Measurements from ENCODE around the gene SCAP.

SCAP gene

DNA sequence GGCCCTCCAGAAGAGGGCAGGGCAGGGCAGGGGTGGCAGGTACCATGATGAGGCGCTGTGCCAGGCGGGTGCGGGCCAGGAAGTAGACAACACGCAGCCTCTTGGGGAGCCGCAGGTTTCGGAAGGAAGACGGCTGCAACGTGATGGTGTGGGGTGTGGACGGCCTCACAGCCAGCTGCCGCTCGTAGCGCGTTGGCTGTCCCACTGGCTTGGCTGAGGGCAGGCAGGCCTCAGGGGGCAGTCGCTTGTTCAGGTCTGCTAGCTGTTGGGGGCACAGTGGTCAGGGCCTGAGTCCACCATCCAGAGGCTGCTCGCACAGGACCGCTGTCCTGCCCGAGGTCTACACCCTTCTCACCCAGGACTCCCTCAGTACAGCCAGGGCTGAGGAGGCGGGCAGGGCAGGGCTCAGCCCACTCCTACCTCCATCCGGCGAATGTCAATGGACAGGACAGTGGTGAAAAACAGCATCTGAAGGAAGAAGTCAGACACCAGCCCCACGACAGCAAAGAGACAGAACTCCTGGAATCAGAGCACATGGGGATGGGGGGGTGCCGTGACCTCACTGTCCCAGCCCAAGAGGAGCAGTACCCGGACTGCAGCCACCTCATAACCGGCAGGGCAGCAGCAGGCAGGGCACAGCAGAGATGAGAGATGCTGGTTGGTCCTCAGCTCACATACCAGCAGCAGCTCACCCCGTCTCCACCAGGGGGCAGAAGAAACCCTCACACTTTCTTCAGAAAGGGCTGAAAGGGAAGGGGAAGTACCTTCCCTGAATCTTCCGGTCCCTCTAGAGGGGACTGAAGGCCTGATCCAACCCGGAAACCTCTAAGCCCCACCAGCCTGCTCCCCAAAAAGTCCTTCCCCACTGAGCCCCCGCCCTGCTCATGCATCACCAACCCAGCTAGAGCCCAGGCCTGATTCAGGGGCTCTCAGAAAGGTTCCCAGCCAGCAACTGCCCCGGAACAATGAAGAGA lies 54.9 kb downstream of the SCAP start:
- in situ Hi-C loops (cut with MboI; ENCODE audit: low pct_unique_long_range_greater_than_20kb, low sequenced_read_pairs) = no loop called here
- peak; percentile 95 for DNase-seq

DNA sequence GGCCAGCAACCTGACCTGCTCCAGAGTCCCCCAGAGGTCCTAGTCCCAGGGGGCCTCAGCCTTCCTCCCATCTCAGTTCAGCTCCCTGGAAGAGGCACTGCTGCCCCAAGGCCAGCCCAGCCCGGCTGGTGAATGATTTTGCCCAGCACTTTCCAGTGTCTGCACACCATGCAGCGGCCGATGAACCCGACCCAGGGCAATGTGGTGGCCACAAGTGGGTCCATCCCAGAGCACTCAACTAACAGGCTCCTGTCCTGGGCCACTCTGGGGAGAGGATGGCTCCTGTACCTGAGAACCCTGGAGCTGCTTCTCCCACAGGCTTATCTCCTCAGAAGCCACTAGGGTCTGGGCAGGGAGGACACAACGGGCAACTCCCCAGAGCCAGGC lies 55.7 kb downstream of the SCAP start:
- in situ Hi-C loops (cut with MboI; ENCODE audit: low pct_unique_long_range_greater_than_20kb, low sequenced_read_pairs) = no loop called here

DNA sequence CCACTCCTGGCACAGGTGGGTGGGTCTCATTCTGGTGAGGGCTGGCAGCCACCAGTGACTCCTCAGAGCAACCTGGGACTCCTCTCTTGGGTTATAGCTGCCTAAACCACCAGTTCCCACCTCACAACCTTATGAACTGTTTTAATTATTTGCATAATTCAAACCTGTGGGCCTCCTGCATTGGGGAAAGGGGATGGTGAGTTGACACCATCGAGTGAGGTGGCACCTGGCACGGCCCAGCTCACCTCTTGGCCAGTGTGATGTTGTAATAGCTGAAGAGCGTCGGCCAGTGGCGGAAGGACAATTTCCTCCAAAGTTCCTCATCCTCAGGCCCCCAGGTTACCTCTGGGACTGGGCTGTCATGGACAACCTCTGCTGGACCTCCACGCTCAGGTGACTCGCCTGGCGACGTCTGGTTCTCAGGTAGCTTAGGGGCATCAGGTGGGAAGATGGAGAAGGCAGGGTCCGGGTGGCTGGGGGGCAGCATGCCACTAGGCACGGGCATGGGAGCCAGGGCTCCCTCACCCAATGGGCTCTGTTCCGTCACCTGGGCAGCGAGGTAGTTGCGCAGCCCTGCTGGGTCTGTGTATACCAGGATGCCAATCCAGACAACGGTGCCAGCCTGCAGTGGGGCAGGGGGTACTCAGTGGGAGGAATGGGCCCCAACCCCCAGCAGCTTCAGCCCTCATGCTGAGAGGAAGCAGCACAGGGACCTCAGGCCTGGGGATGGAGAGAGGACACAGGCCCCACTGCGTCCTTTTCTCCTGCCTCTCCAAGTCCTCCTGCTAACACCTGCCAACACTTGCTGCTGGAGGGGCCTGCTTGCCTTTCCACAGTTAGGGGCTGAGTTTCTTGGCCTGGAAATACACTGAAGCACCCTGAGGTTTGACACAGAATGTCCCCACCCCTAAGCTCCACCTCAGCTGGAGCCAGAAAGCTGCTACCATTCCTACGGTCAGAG lies 56.4 kb downstream of the SCAP start:
- in situ Hi-C loops (cut with MboI; ENCODE audit: low pct_unique_long_range_greater_than_20kb, low sequenced_read_pairs) = no loop called here
- no peak for DNase-seq

More for the DNA sequence above, 55.7 kb downstream of the SCAP start:
- DNase-seq = no peak

DNA sequence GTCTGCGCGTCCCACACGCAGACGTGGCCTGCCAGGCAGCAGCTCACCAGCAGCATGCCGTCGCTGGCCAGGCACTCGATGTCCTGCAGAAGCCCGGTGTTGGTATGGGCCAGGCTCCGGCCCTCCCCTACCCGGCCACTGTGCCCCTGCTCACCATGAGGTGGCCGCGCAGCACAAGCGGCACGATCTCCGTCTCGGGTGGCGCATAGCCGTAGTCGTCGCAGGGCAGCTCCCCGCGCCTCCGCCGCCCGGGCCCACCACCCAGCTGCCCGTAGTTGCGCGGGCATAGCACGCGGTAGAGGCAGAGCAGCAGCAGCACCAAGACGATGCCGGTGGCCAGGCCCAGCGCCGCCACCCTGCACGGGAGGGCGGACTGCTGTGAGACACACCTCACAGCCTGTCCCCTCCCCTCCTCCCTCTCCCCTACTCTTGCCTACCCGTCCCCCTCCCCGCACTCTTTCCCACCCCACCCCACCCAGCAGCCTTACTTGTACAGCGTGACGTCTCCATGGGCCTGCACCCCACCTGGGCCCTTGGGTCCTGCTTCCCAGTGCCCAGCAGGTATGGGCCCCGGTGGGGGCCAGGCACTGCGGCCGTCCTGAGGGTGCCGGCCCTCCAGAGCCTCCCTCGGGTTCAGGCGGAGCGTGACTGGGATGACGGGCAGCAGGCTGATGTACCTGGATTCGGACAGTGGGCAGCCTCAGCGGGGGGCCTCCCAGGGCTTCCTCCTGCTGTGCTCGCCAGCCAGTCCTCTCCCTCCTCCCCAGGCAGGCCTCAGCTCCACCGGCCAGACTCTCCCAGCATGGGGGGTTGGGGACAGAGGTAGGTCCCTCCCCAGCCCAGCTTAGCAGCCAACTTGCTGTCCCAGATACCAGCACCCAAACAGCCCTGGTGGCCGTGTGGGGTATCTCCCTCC lies 57.3 kb downstream of the SCAP start:
- DNase-seq = no peak
- in situ Hi-C loops (cut with MboI; ENCODE audit: low pct_unique_long_range_greater_than_20kb, low sequenced_read_pairs) = no loop called here

DNA sequence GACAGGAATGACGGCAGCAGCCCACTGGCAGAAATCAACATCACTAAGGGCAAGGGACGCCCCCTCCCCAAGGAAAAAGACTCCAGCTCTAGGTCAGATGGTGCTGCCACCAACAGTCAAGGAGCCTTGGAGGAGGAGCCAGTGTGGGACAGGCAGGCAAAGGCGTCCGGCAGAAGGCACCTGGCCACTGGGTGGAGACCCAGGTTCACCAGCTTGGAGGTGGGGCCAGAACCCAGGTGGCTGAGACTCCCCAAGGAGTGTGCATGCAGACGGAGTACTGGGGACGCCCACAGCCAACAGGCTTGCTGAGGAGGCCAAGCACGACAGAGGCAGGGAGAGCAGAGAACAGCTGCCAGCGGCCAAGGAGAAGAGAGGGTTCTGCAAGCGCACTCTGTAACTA lies 59.7 kb downstream of the SCAP start:
- no peak for DNase-seq
- in situ Hi-C loops (cut with MboI; ENCODE audit: low pct_unique_long_range_greater_than_20kb, low sequenced_read_pairs) = no loop called here

DNA sequence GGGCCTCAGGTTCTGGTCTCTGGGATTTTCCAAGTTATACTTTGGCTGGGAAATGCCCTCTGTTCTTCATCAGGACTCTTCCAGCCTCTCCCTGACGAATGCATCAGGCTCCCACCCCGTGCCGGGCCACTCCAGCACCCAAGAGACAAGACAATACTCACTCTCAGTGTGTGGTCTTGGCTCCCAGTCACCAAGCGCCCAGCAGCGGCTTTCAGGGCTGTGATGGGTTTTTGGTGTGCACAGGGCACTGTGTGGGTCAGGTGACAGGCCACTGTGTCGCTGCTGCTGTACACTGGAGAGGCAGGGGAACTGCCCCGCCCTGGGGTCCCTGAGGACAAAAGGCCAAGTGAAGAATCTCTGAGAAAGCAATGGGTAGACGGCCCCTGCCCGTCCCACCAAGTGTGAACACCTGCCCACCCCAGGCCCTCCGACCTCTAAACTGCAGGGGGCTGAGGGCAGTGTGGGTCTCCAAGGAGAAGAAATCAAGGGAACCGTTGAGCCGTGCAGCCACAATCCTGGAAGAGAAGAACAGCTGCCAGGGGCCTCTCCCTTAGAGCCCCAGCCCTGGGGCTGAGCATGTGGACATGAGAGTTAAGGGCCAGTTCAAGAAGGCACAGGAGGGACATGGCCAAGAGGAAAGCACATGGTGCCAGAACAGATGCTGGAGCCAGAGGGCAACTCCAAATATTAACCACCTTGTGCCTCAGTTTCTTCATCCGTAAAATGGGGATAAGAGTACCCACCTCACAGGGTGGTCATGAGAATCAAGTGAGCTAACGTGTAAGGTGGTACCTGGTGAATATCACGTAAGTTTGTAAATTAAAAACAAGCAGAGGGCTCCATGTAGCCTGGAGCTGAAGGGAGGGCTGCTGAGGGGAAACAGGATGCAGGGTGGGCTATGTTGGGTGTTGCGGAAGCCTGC lies 60.8 kb downstream of the SCAP start:
- no peak for DNase-seq
- in situ Hi-C loops (cut with MboI; ENCODE audit: low pct_unique_long_range_greater_than_20kb, low sequenced_read_pairs) = no loop called here

DNA sequence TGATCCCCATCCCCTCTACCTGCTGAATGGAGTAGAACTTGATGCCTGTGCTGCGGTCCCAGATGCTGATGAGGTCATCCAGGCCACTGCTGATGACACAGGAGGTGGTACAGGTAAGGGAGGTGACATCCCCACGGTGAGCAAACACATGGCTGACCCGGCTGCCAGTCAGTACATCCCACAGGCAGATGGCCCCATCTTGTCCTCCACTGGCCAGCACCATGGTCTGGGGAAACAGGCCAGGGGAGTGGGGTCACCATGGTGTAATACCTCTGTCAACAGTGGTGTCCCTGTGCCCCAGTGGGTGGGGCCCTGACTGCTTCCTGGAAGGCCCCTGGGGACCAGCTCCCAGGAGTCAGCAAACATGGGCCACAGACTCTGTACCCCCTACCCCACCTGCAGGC lies 61.6 kb downstream of the SCAP start:
- no peak for DNase-seq
- in situ Hi-C loops (cut with MboI; ENCODE audit: low pct_unique_long_range_greater_than_20kb, low sequenced_read_pairs) = no loop called here

DNA sequence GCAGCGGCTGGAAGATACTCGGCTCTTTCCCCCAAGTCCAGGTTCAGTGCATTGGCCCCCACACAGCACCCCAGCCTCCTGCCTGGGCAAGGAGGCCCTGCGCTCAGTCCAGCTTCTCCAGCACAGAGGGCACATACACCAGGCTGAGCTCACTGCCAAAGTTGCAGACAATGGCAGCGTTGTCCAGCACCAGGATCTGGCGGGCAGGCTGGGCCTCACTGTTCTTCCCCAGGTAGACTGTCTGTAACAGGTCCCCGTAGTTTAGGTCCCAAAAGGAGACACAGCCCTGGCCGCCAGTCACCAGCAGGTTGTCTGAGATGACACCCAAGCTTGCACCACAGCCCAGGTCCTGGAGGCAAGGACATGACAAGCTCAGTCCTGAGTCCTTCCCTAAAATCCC lies 62.0 kb downstream of the SCAP start:
- in situ Hi-C loops (cut with MboI; ENCODE audit: low pct_unique_long_range_greater_than_20kb, low sequenced_read_pairs) = no loop called here
- DNase-seq = no peak

DNA sequence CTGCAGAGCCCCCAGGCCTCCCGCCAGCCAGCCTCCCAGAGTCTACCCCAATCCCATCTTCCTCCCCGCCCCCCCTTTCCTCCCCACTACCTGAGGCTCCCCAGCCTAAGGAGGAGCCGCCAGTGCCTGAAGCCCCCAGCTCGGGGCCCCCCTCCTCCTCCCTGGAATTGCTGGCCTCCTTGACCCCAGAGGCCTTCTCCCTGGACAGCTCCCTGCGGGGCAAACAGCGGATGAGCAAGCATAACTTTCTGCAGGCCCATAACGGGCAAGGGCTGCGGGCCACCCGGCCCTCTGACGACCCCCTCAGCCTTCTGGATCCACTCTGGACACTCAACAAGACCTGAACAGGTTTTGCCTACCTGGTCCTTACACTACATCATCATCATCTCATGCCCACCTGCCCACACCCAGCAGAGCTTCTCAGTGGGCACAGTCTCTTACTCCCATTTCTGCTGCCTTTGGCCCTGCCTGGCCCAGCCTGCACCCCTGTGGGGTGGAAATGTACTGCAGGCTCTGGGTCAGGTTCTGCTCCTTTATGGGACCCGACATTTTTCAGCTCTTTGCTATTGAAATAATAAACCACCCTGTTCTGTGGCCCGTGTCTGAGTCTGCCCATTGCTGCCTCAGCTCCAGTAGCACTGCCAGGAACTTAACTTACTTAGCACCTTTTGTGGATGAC lies 62.8 kb downstream of the SCAP start:
- in situ Hi-C loops (cut with MboI; ENCODE audit: low pct_unique_long_range_greater_than_20kb, low sequenced_read_pairs) = no loop called here
- DNase-seq = no peak

DNA sequence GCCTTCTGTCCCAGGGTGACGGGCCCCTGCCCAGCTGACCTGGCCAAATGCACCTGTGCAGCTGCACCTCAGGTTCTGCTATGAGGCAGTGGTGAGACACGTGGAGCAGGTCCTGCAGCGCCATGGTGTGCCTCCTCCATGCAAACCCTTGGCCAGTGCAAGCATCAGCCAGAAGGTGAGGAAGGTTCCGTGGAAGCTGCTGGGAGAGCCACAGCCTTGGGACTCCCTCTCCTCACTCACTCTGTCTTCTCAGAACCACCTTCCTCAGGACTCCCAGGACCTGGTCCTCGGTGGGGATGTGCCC lies 63.3 kb downstream of the SCAP start:
- in situ Hi-C loops (cut with MboI; ENCODE audit: low pct_unique_long_range_greater_than_20kb, low sequenced_read_pairs) = no loop called here
- no peak for DNase-seq

DNA sequence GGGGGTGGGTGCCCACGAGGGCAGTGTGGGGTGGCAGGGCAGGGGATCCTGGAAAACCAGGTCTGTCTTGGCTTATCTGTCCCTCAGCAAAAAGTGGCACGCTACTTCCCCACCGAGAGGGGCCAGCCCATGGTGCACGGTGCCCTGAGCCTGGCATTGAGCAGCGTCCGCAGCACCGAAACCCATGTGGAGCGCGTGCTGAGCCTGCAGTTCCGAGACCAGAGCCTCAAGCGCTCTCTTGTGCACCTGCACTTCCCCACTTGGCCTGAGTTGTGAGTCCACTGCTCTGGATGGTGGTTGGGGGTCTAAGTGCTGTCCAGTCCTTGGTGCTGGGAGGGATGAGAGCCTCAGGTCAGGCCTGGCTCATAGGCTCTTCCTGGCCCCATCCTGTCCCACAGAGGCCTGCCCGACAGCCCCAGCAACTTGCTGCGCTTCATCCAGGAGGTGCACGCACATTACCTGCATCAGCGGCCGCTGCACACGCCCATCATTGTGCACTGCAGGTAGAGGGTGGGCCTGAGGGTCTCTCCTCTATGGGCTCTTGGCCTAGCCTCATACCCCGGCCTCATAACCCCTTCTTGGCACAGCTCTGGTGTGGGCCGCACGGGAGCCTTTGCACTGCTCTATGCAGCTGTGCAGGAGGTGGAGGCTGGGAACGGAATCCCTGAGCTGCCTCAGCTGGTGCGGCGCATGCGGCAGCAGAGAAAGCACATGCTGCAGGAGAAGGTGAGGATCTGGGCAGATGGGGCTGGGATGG lies 63.9 kb downstream of the SCAP start:
- in situ Hi-C loops (cut with MboI; ENCODE audit: low pct_unique_long_range_greater_than_20kb, low sequenced_read_pairs) = no loop called here
- DNase-seq = no peak

DNA sequence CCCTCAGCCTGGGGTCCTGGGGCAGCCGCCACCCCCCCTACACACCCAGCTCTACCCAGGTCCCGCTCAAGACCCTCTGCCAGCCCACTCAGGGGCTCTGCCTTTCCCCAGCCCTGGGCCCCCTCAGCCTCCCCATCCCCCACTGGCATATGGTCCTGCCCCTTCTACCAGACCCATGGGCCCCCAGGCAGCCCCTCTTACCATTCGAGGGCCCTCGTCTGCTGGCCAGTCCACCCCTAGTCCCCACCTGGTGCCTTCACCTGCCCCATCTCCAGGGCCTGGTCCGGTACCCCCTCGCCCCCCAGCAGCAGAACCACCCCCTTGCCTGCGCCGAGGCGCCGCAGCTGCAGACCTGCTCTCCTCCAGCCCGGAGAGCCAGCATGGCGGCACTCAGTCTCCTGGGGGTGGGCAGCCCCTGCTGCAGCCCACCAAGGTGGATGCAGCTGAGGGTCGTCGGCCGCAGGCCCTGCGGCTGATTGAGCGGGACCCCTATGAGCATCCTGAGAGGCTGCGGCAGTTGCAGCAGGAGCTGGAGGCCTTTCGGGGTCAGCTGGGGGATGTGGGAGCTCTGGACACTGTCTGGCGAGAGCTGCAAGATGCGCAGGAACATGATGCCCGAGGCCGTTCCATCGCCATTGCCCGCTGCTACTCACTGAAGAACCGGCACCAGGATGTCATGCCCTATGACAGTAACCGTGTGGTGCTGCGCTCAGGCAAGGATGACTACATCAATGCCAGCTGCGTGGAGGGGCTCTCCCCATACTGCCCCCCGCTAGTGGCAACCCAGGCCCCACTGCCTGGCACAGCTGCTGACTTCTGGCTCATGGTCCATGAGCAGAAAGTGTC lies 64.7 kb downstream of the SCAP start:
- in situ Hi-C loops (cut with MboI; ENCODE audit: low pct_unique_long_range_greater_than_20kb, low sequenced_read_pairs) = no loop called here
- no peak for DNase-seq

DNA sequence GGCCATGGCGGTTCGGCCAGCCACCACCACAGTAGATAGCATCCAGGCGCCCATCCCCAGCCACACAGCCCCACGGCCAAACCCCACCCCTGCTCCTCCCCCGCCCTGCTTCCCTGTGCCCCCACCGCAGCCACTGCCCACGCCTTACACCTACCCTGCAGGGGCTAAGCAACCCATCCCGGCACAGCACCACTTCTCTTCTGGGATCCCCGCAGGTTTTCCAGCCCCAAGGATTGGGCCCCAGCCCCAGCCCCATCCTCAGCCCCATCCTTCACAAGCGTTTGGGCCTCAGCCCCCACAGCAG lies 65.4 kb downstream of the SCAP start:
- in situ Hi-C loops (cut with MboI; ENCODE audit: low pct_unique_long_range_greater_than_20kb, low sequenced_read_pairs) = no loop called here

DNA sequence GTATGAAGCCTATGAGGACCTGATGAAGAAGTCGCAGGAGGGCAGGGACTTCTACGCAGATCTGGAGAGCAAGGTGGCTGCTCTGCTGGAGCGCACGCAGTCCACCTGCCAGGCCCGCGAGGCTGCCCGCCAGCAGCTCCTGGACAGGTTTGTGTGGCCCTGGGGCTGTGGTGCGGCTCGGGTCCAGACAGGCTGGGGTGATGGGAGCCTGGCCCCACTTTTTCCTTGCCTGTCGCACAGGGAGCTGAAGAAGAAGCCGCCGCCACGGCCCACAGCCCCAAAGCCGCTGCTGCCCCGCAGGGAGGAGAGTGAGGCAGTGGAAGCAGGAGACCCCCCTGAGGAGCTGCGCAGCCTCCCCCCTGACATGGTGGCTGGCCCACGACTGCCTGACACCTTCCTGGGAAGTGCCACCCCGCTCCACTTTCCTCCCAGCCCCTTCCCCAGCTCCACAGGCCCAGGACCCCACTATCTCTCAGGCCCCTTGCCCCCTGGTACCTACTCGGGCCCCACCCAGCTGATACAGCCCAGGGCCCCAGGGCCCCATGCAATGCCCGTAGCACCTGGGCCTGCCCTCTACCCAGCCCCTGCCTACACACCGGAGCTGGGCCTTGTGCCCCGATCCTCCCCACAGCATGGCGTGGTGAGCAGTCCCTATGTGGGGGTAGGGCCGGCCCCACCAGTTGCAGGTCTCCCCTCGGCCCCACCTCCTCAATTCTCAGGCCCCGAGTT lies 65.9 kb downstream of the SCAP start:
- in situ Hi-C loops (cut with MboI; ENCODE audit: low pct_unique_long_range_greater_than_20kb, low sequenced_read_pairs) = no loop called here
- DNase-seq = no peak

More for the DNA sequence above, 65.4 kb downstream of the SCAP start:
- DNase-seq = no peak

DNA sequence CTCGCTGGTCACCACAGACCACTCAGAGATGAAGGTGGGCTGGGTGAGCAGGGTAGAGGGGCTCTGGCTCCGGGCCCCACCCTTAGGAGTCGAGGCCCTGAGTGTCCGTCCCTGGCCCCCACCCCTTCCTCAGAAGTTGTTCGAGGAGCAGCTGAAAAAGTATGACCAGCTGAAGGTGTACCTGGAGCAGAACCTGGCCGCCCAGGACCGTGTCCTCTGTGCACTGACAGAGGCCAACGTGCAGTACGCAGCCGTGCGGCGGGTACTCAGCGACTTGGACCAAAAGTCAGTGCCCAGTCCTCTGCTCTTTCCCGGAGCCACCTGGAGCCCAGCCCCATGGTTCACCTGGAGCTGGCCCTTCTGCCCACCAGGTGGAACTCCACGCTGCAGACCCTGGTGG lies 66.5 kb downstream of the SCAP start:
- DNase-seq = no peak
- in situ Hi-C loops (cut with MboI; ENCODE audit: low pct_unique_long_range_greater_than_20kb, low sequenced_read_pairs) = no loop called here

DNA sequence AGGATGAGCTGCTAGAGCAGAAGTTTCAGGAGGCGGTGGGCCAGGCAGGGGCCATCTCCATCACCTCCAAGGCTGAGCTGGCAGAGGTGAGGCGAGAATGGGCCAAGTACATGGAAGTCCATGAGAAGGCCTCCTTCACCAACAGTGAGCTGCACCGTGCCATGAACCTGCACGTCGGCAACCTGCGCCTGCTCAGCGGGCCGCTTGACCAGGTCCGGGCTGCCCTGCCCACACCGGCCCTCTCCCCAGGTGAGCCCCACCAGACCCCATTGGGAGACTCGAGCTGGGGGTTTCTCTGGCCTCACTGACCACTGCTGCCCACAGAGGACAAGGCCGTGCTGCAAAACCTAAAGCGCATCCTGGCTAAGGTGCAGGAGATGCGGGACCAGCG lies 66.9 kb downstream of the SCAP start:
- in situ Hi-C loops (cut with MboI; ENCODE audit: low pct_unique_long_range_greater_than_20kb, low sequenced_read_pairs) = no loop called here
- DNase-seq = no peak

Data from KBM-7 (cell line).